GM12878 (cell line): Measurements from ENCODE around the gene CIAO1. TPM values are rescaled to one million over a fixed set of nuclear protein-coding genes. Genes with fewer than 3 reads are reported as not detected.

ENCODE experiments used
- BCL3 ChIP-seq: IDR thresholded peaks from 2 replicates; pipeline ENCODE4 v1.6.1; 2011; ENCODE audit warnings: borderline replicate concordance, low read depth, mild to moderate bottlenecking, moderate library complexity, low read length; ENCODE audit not compliant: insufficient read depth, poor library complexity, severe bottlenecking
- BMI1 ChIP-seq: fragments of 450-650 bp; IDR thresholded peaks from 2 replicates; pipeline ENCODE4 v1.6.1; 2016; ENCODE audit warnings: mild to moderate bottlenecking, moderate library complexity, borderline replicate concordance
- CREM ChIP-seq: IDR thresholded peaks from 2 replicates; pipeline ENCODE4 v1.6.1; 2014; ENCODE audit warnings: antibody characterized with exemption, low read depth
- E4F1 ChIP-seq: fragments of 450-650 bp; IDR thresholded peaks from 2 replicates; pipeline ENCODE4 v1.6.1; 2018; ENCODE audit warnings: borderline replicate concordance, mild to moderate bottlenecking; ENCODE audit not compliant: partially characterized antibody
- EED ChIP-seq: sonication (generic); IDR thresholded peaks from 2 replicates; pipeline ENCODE4 v1.6.1; 2016; ENCODE audit warnings: antibody characterized with exemption, low read depth
- EGR1 ChIP-seq, 2 experiments: IDR thresholded peaks; 1 replicate in 1 of 2; 2 replicates in 1 of 2; pipeline ENCODE4 v1.6.1; 2011 to 2012; ENCODE audit warnings: low read depth in 2 of 2, low read length in 2 of 2, borderline replicate concordance in 1 of 2, mild to moderate bottlenecking in 1 of 2, moderate library complexity in 1 of 2
- FOXM1 ChIP-seq: IDR thresholded peaks from 2 replicates; pipeline ENCODE4 v1.6.1; 2012; ENCODE audit warnings: low read depth, mild to moderate bottlenecking, inconsistent platforms, low read length, moderate library complexity
- HDAC2 ChIP-seq: fragments of 200-600 bp; sonication (generic); IDR thresholded peaks from 2 replicates; pipeline ENCODE4 v1.6.1; 2017
- HDAC6 ChIP-seq: fragments of 200-600 bp; sonication (generic); IDR thresholded peaks from one replicate; pipeline ENCODE4 v1.8.0; 2017; ENCODE audit warnings: antibody characterized with exemption; ENCODE audit not compliant: unreplicated experiment
- JUNB ChIP-seq: IDR thresholded peaks from 2 replicates; pipeline ENCODE4 v1.6.1; 2016; ENCODE audit warnings: antibody characterized with exemption, mild to moderate bottlenecking
- KAT2A ChIP-seq: conservative IDR thresholded peaks from 2 replicates; pipeline ENCODE4 v1.6.1; 2011; ENCODE audit warnings: low read depth, low read length; ENCODE audit not compliant: control insufficient read depth
- KLF5 ChIP-seq: fragments of 450-650 bp; IDR thresholded peaks from 2 replicates; pipeline ENCODE4 v1.6.1; 2014; ENCODE audit warnings: mild to moderate bottlenecking; ENCODE audit not compliant: partially characterized antibody
- NR2F1 ChIP-seq: fragments of 450-650 bp; conservative IDR thresholded peaks from 2 replicates; pipeline ENCODE4 v1.6.1; 2017; ENCODE audit warnings: mild to moderate bottlenecking
- PML ChIP-seq: IDR thresholded peaks from 2 replicates; pipeline ENCODE4 v1.6.1; 2012; ENCODE audit warnings: low read length, inconsistent platforms
- SIX5 ChIP-seq: IDR thresholded peaks from 2 replicates; pipeline ENCODE4 v1.6.1; 2011; ENCODE audit warnings: mild to moderate bottlenecking, low read depth, low read length, moderate library complexity; ENCODE audit not compliant: severe bottlenecking
- SMC3 ChIP-seq: IDR thresholded peaks from 2 replicates; pipeline ENCODE4 v1.6.1; 2011; ENCODE audit warnings: low read length, improper control_type of control experiment, borderline replicate concordance
- STAT1 ChIP-seq: fragments of 450-650 bp; conservative IDR thresholded peaks from 2 replicates; pipeline ENCODE4 v1.6.1; 2014; ENCODE audit warnings: antibody characterized with exemption, mild to moderate bottlenecking
- TCF7 ChIP-seq: IDR thresholded peaks from 2 replicates; pipeline ENCODE4 v1.6.1; 2014; ENCODE audit warnings: antibody characterized with exemption, borderline replicate concordance
- USF1 ChIP-seq: IDR thresholded peaks from 2 replicates; pipeline ENCODE4 v1.6.1; 2011; ENCODE audit warnings: borderline replicate concordance, low read depth, mild to moderate bottlenecking, moderate library complexity, mixed read lengths, low read length; ENCODE audit not compliant: insufficient read depth; ENCODE audit errors: extremely low read length
- ZNF622 ChIP-seq: fragments of 450-650 bp; IDR thresholded peaks from 2 replicates; pipeline ENCODE4 v1.6.1; 2017; ENCODE audit warnings: mild to moderate bottlenecking, inconsistent platforms
- ZSCAN29 ChIP-seq: fragments of 450-650 bp; IDR thresholded peaks from 2 replicates; pipeline ENCODE4 v1.6.1; 2017; ENCODE audit warnings: mild to moderate bottlenecking, moderate library complexity
- ZZZ3 ChIP-seq: IDR thresholded peaks from 2 replicates; pipeline ENCODE4 v1.6.1; 2011; ENCODE audit warnings: low read depth; ENCODE audit not compliant: control insufficient read depth, insufficient read length
- polyA plus RNA-seq, 11 experiments: library from polyadenylated mRNA; depleted of rRNA in 4 of 11; unstranded in 6 of 11; stranded (reverse) in 5 of 11; fragments of >200 nt; fragmentation: Nextera tagmentation in 4 of 11; fragmentation: Illumina TruSeq in 1 of 11; extraction: Ambion mirVana in 4 of 11; extraction: Trizol in 1 of 11; gene quantifications; 1 replicate in 1 of 11; 2 replicates in 10 of 11; pipeline versions ENCODE4 v1.2.1 to v1.2.3, GENCODE V29; 2011 to 2016; ENCODE audit warnings: inconsistent platforms in 2 of 11, missing spikeins in 2 of 11, low read depth in 1 of 11
- total RNA-seq, 4 experiments: library from RNA; depleted of rRNA in 3 of 4; stranded (reverse); fragments of >200 nt in 3 of 4; fragmentation: Illumina TruSeq in 1 of 4; extraction: Trizol in 1 of 4; gene quantifications; 2 replicates each; pipeline versions ENCODE4 v1.2.1 to v1.2.3, GENCODE V29; 2013 to 2021
- TF ChIP-seq, protein P1 (sequence below): fragments of 150-350 bp; IDR thresholded peaks from 2 replicates; pipeline ENCODE4 v1.6.1; 2016; ENCODE audit warnings: low read depth, low read length

The CIAO1 gene
- total and polyA plus RNA-seq, 10 of the 15 experiments (the other 5 are each of a cell fraction or from before 2014, with no cell fraction given), result 8.3 to 89.4 (median 63.4) TPM

DNA sequence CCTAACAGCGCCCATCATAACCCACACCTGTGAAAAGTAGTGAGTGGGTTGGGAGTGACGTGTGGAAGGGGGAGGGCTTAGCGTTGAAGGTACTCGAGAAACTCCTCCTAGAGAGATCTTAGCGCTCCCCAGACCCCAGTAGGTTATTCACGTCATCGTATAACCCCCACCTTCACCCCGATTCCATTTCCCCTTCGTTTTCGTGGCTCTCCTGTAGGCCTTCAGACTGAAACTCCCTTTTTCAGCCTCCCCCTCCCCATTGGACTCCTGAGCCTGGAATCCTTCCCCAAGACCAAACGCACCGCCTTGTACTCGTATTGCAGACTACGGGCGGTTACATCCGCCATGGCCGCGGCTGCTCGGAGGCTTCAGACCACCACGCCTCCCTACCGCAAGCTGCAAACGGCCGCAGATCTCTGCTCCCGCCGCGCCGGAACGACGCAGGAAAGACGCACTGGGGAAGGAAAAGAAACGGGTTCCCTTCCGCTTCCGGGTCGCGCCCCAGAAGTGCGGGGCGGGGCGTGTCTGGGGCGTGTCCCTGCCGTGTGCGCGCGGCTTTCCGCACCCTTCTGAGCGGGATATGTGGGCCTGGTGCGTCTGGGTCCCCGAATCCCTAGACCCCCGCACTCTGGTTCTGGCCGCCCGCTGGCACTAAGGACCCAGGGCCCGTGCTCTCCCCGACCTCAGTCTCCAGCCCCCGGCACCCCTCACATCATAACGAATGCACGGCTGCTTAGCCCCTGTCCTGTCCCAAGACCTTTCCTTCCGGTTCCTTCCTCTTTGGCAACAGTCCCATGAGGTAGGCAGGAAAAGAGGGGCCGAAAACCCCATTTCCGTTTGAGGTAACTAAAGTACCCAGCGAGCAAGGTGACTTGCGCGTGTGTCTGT lies 39.3 kb downstream of the CIAO1 start, which contains the start of gene SNRNP200 (continued):
- TF ChIP-seq, protein P1, sequence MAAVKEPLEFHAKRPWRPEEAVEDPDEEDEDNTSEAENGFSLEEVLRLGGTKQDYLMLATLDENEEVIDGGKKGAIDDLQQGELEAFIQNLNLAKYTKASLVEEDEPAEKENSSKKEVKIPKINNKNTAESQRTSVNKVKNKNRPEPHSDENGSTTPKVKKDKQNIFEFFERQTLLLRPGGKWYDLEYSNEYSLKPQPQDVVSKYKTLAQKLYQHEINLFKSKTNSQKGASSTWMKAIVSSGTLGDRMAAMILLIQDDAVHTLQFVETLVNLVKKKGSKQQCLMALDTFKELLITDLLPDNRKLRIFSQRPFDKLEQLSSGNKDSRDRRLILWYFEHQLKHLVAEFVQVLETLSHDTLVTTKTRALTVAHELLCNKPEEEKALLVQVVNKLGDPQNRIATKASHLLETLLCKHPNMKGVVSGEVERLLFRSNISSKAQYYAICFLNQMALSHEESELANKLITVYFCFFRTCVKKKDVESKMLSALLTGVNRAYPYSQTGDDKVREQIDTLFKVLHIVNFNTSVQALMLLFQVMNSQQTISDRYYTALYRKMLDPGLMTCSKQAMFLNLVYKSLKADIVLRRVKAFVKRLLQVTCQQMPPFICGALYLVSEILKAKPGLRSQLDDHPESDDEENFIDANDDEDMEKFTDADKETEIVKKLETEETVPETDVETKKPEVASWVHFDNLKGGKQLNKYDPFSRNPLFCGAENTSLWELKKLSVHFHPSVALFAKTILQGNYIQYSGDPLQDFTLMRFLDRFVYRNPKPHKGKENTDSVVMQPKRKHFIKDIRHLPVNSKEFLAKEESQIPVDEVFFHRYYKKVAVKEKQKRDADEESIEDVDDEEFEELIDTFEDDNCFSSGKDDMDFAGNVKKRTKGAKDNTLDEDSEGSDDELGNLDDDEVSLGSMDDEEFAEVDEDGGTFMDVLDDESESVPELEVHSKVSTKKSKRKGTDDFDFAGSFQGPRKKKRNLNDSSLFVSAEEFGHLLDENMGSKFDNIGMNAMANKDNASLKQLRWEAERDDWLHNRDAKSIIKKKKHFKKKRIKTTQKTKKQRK, result no peak
- TF ChIP-seq ZZZ3 (no peak), CREM (peak; percentile 82), EED (peak; percentile 60), HDAC2 (no peak), KLF5 (no peak), PML (peak; percentile 97), USF1 (no peak), KAT2A (no peak), SIX5 (peak; percentile 48), BCL3 (no peak), E4F1 (peak; percentile 51), ZSCAN29 (no peak), STAT1 (no peak; the same call in 1 of the 2 replicates), BMI1 (no peak), JUNB (no peak), NR2F1 (peak; percentile 69), FOXM1 (peak; percentile 23; the same call in 1 of the 2 replicates), HDAC6 (no peak), SMC3 (0 out of 2 replicates have a peak, but pooled peaks have one; percentile 5), TCF7 (no peak), ZNF622 (no peak), EGR1 (IDR thresholded peaks at IDR 0.05; ENCODE audit: borderline replicate concordance in 1 of 2, low read depth in 2 of 2, low read length in 2 of 2) (peak; percentile 63 to 70; a peak in 2 of 3 replicates)
